ENCODE measurements around the gene TCF12.
"Not testable (repeated sequence)": the region's sequence is repeated elsewhere in the genome, so short reads cannot be mapped to it uniquely, and the experiment has no call there.

TCF12 gene

GRCh38 chr15:56984681-56985481, 66.4 kb downstream of the TCF12 start:
- Mint-ChIP-seq H3K27ac (peak overlapping the region; percentile 11), H3K9me3 (no peaks in the 10 kb centered on the region), H3K4me1 (peaks cover 32% of the 10 kb centered on the region), H3K36me3 (no peaks in the 10 kb centered on the region), H3K4me3 (no peak overlapping the region), H3K27me3 (no peaks in the 10 kb centered on the region)
- ATAC-seq (ENCODE audit: low read depth) (no peak), DNase-seq (ENCODE audit: low spot score in 2 of 2) (no peak)

GRCh38 chr15:56985856-56986255, 67.4 kb downstream of the TCF12 start:
- DNase-seq (ENCODE audit: low spot score in 2 of 2) = no peak
- H3K27ac Mint-ChIP-seq = no peak overlapping the region
- ATAC-seq (ENCODE audit: low read depth) = no peak
- no peaks in the 10 kb centered on the region for H3K9me3 Mint-ChIP-seq
- peaks cover 30% of the 10 kb centered on the region for H3K4me1 Mint-ChIP-seq
- no peaks in the 10 kb centered on the region for H3K27me3 Mint-ChIP-seq
- no peak overlapping the region for H3K4me3 Mint-ChIP-seq
- peaks cover under 1% of the 10 kb centered on the region for H3K36me3 Mint-ChIP-seq

- ATAC-seq (ENCODE audit: low read depth) (no peak), DNase-seq (ENCODE audit: low spot score in 2 of 2) (no peak)
- Mint-ChIP-seq H3K27ac (no peak overlapping the region), H3K4me1 (peaks cover 24% of the 10 kb centered on the region), H3K9me3 (no peaks in the 10 kb centered on the region), H3K27me3 (no peaks in the 10 kb centered on the region), H3K36me3 (peaks cover 4% of the 10 kb centered on the region), H3K4me3 (no peak overlapping the region)
Measured at GRCh38 chr15:56987286-56987685, 68.8 kb downstream of the TCF12 start.

GRCh38 chr15:56988219-56988618, 69.8 kb downstream of the TCF12 start:
- H3K27me3 Mint-ChIP-seq = no peaks in the 10 kb centered on the region
- H3K4me3 Mint-ChIP-seq = no peak overlapping the region
- DNase-seq (ENCODE audit: low spot score in 2 of 2) (no peak), ATAC-seq (ENCODE audit: low read depth) (no peak)
- H3K4me1 Mint-ChIP-seq = peaks cover 17% of the 10 kb centered on the region
- peaks cover 10% of the 10 kb centered on the region for H3K36me3 Mint-ChIP-seq
- H3K27ac Mint-ChIP-seq = no peak overlapping the region
- H3K9me3 Mint-ChIP-seq = no peaks in the 10 kb centered on the region

- Mint-ChIP-seq H3K27ac (no peak overlapping the region), H3K4me3 (no peak overlapping the region), H3K4me1 (peaks cover 17% of the 10 kb centered on the region), H3K27me3 (no peaks in the 10 kb centered on the region), H3K9me3 (no peaks in the 10 kb centered on the region), H3K36me3 (peaks cover 16% of the 10 kb centered on the region)
- ATAC-seq (ENCODE audit: low read depth) (no peak), DNase-seq (ENCODE audit: low spot score in 2 of 2) (no peak)
Measured at GRCh38 chr15:56989411-56989924, 71.0 kb downstream of the TCF12 start.

- H3K4me1 Mint-ChIP-seq = peaks cover 8% of the 10 kb centered on the region
- no peak overlapping the region for H3K4me3 Mint-ChIP-seq
- H3K36me3 Mint-ChIP-seq = peaks cover 19% of the 10 kb centered on the region
- no peak overlapping the region for H3K27ac Mint-ChIP-seq
- no peak for DNase-seq (ENCODE audit: low spot score in 2 of 2)
- H3K9me3 Mint-ChIP-seq = no peaks in the 10 kb centered on the region
- ATAC-seq (ENCODE audit: low read depth) = no peak
- no peaks in the 10 kb centered on the region for H3K27me3 Mint-ChIP-seq
Measured at GRCh38 chr15:56991017-56991416, 72.6 kb downstream of the TCF12 start.

- no peak for DNase-seq (ENCODE audit: low spot score in 2 of 2)
- Mint-ChIP-seq H3K4me3 (no peak overlapping the region), H3K4me1 (peaks cover 8% of the 10 kb centered on the region), H3K27me3 (no peaks in the 10 kb centered on the region), H3K36me3 (peaks cover 19% of the 10 kb centered on the region), H3K27ac (no peak overlapping the region), H3K9me3 (no peaks in the 10 kb centered on the region)
- ATAC-seq (ENCODE audit: low read depth) = no peak
Measured at GRCh38 chr15:56992725-56993124, 74.3 kb downstream of the TCF12 start.

- Mint-ChIP-seq H3K4me1 (peaks cover 7% of the 10 kb centered on the region), H3K27ac (no peak overlapping the region), H3K9me3 (no peaks in the 10 kb centered on the region), H3K36me3 (peaks cover 19% of the 10 kb centered on the region), H3K27me3 (no peaks in the 10 kb centered on the region), H3K4me3 (no peak overlapping the region)
- no peak for ATAC-seq (ENCODE audit: low read depth)
- DNase-seq (ENCODE audit: low spot score in 2 of 2) = no peak
Measured at GRCh38 chr15:56994280-56994679, 75.8 kb downstream of the TCF12 start.

GRCh38 chr15:56996093-56996492, 77.6 kb downstream of the TCF12 start:
- Mint-ChIP-seq H3K4me3 (no peak overlapping the region), H3K27me3 (no peaks in the 10 kb centered on the region), H3K36me3 (peaks cover 17% of the 10 kb centered on the region), H3K9me3 (no peaks in the 10 kb centered on the region), H3K4me1 (no peaks in the 10 kb centered on the region), H3K27ac (no peak overlapping the region)
- ATAC-seq (ENCODE audit: low read depth) (no peak), DNase-seq (ENCODE audit: low spot score in 2 of 2) (no peak)

- no peak for DNase-seq (ENCODE audit: low spot score in 2 of 2)
- no peaks in the 10 kb centered on the region for H3K27me3 Mint-ChIP-seq
- H3K36me3 Mint-ChIP-seq = peaks cover 18% of the 10 kb centered on the region
- no peak overlapping the region for H3K27ac Mint-ChIP-seq
- H3K4me3 Mint-ChIP-seq = no peak overlapping the region
- no peaks in the 10 kb centered on the region for H3K4me1 Mint-ChIP-seq
- ATAC-seq (ENCODE audit: low read depth) = no peak
- H3K9me3 Mint-ChIP-seq = no peaks in the 10 kb centered on the region
Measured at GRCh38 chr15:56996746-56997470, 78.5 kb downstream of the TCF12 start.

GRCh38 chr15:57003418-57003817, 85.0 kb downstream of the TCF12 start:
- peaks cover 15% of the 10 kb centered on the region for H3K36me3 Mint-ChIP-seq
- H3K27me3 Mint-ChIP-seq = no peaks in the 10 kb centered on the region
- H3K27ac Mint-ChIP-seq = no peak overlapping the region
- H3K4me3 Mint-ChIP-seq = no peak overlapping the region
- H3K4me1 Mint-ChIP-seq = peaks cover 7% of the 10 kb centered on the region
- DNase-seq (ENCODE audit: low spot score in 2 of 2) (no peak), ATAC-seq (ENCODE audit: low read depth) (no peak)
- H3K9me3 Mint-ChIP-seq = peaks cover 2% of the 10 kb centered on the region

- DNase-seq (ENCODE audit: low spot score in 2 of 2) (no peak), ATAC-seq (ENCODE audit: low read depth) (no peak)
- Mint-ChIP-seq H3K36me3 (peaks cover 15% of the 10 kb centered on the region), H3K27me3 (no peaks in the 10 kb centered on the region), H3K27ac (no peak overlapping the region), H3K9me3 (peaks cover 2% of the 10 kb centered on the region), H3K4me3 (no peak overlapping the region), H3K4me1 (peaks cover 9% of the 10 kb centered on the region)
Measured at GRCh38 chr15:57005244-57005643, 86.8 kb downstream of the TCF12 start.

GRCh38 chr15:57007797-57008196, 89.4 kb downstream of the TCF12 start:
- peaks cover 12% of the 10 kb centered on the region for H3K36me3 Mint-ChIP-seq
- not testable (repeated sequence) for H3K27me3 Mint-ChIP-seq; ATAC-seq (ENCODE audit: low read depth)

GRCh38 chr15:57010724-57011123, 92.3 kb downstream of the TCF12 start:
- ATAC-seq (ENCODE audit: low read depth) (no peak), DNase-seq (ENCODE audit: low spot score in 2 of 2) (no peak)
- H3K4me3 Mint-ChIP-seq = no peak overlapping the region
- no peaks in the 10 kb centered on the region for H3K27me3 Mint-ChIP-seq
- H3K36me3 Mint-ChIP-seq = peaks cover 6% of the 10 kb centered on the region
- peaks cover 2% of the 10 kb centered on the region for H3K9me3 Mint-ChIP-seq
- H3K27ac Mint-ChIP-seq = no peak overlapping the region
- peaks cover 18% of the 10 kb centered on the region for H3K4me1 Mint-ChIP-seq

More at GRCh38 chr15:57007797-57008196, 89.4 kb downstream of the TCF12 start:
- not testable (repeated sequence) for H3K9me3 Mint-ChIP-seq; DNase-seq (ENCODE audit: low spot score in 2 of 2); H3K27ac Mint-ChIP-seq; H3K4me3 Mint-ChIP-seq
- peaks cover 14% of the 10 kb centered on the region for H3K4me1 Mint-ChIP-seq
